ENCODE data around the gene GRAMD1B.

The GRAMD1B gene

DNA sequence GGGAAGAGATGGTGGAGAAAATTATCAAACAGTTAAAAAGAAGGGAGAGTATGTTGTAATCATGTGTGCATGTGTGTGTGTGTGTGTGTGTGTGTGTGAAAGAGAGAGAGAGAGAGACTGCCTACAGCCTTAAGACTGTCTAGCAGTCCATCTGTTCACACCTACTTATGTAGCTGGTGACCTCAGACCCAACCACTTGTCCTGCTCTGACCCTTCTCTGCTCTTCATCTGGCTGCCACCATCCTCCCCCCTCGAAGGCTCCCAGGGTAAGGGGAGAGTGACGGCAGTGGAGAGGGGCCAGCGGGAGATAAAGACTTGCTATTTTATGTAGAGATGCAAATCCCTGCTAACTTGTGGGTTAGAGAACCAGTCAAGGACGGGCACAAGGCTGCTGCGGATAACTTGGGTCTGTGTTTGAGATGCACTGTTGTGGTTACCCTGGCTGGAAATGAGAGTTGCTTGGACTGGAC lies 24.9 kb upstream of the GRAMD1B start:
- TF ChIP-seq, protein P1, sequence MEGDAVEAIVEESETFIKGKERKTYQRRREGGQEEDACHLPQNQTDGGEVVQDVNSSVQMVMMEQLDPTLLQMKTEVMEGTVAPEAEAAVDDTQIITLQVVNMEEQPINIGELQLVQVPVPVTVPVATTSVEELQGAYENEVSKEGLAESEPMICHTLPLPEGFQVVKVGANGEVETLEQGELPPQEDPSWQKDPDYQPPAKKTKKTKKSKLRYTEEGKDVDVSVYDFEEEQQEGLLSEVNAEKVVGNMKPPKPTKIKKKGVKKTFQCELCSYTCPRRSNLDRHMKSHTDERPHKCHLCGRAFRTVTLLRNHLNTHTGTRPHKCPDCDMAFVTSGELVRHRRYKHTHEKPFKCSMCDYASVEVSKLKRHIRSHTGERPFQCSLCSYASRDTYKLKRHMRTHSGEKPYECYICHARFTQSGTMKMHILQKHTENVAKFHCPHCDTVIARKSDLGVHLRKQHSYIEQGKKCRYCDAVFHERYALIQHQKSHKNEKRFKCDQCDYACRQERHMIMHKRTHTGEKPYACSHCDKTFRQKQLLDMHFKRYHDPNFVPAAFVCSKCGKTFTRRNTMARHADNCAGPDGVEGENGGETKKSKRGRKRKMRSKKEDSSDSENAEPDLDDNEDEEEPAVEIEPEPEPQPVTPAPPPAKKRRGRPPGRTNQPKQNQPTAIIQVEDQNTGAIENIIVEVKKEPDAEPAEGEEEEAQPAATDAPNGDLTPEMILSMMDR (IDR thresholded peaks at IDR 0.05; ENCODE audit: low read depth, low read length): no peak
- no peak overlapping the region for H3K4me3 ChIP-seq (ENCODE audit: low read depth, low read length)

DNA sequence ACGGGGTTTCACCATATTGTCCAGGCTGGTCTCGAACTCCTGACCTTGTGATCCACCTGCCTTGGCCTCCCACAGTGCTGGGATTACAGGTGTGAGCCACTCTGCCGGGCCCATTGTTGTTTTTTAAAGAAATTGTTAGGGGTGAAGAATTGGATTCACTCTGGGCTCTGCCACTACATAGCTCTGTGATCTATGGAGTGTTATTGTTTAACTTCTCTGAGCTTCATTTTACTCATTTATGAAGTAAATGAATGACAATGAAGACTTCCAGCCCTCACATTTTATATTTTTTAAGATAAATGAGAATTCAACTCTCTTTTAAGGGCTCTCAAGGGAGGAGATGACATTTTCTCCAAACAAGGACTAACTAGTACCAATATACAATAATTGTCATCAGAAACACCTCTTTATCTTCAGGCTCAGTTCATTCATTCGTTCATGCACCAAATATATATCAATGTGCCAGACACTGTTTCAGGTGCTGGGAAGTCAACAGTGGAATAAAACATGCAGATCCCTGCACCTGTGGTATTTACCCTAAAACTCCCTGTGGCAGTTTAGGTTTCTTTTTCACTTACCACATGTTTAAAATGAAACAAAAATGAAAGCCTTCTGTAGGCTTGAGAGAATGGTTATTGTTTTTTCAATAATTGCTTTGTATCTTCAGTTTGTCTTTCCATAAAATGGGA lies 23.5 kb upstream of the GRAMD1B start:
- TF ChIP-seq, protein P1 (IDR thresholded peaks at IDR 0.05; ENCODE audit: low read depth, low read length): no peak
- H3K4me3 ChIP-seq (ENCODE audit: low read depth, low read length): no peak overlapping the region

DNA sequence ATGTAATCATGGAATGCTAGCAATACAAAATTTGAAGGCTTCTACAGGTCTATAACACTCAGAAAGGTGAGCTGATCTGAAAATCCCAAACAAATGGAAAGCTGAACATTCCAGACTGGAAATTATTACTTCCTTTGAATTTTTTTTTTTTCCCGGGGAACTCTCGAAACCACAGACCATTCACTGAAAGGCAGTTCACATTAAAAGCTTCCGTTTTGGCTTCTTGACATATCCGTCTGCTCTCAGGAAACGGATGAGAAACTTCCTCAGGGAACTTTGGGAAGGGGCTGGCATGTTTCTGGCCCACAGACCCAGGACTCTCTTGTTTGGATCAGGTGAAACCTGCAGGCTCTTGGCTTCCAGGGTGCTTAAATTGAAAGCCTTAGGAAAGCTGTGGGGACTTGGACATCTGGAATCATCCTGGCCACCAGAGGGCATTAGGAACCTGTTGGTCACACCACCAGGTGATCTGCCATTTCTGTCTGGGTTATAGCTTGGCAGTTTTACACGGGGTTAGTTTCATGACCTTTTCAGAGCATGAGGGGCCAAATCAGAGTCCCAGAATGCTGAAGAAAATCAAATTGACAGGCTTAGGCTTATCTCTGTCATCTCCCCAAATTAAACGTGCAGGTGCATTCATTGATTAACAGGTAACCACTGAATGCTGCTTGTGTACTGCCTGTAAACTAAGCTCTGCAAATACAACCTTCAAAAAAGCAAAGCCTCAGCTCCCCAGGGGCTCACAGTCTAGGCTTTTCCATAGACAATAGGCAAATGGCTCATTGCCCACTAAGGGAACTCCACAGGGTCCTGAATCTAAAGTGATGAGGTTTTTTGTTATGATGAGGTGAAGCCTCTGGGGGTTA lies 22.7 kb upstream of the GRAMD1B start:
- TF ChIP-seq, protein P1 (IDR thresholded peaks at IDR 0.05; ENCODE audit: low read depth, low read length): peak; percentile 70
- no peak overlapping the region for H3K4me3 ChIP-seq (ENCODE audit: low read depth, low read length)

DNA sequence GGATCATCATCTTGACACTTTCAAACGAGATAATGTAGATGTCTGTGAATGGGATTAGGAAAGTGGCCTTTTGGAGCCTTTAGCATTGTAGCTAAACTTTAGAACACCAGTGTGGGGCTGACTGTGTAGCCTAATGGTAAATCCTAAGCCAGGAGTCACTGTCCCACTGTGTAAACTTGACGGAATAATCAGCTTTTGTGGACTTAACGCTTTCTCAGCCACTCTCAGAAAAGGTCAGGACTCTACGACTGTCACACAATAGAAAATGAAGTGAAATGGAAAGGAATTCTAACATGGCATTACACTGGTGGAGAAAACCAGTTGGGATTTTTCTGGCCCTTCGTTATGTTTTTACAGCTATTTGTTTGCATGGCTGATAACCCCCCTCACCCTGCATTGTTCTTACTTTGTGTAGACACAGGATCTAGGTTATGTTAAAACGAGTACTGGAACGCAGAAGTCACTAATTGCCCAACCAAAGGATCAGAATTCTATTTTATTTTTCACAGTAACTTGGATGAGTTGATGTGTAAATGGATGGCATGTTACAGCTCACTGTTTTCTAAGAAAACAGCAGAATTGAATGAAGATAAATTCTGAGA lies 22.0 kb upstream of the GRAMD1B start:
- H3K4me3 ChIP-seq (ENCODE audit: low read depth, low read length): no peak overlapping the region
- TF ChIP-seq, protein P1 (IDR thresholded peaks at IDR 0.05; ENCODE audit: low read depth, low read length): no peak

DNA sequence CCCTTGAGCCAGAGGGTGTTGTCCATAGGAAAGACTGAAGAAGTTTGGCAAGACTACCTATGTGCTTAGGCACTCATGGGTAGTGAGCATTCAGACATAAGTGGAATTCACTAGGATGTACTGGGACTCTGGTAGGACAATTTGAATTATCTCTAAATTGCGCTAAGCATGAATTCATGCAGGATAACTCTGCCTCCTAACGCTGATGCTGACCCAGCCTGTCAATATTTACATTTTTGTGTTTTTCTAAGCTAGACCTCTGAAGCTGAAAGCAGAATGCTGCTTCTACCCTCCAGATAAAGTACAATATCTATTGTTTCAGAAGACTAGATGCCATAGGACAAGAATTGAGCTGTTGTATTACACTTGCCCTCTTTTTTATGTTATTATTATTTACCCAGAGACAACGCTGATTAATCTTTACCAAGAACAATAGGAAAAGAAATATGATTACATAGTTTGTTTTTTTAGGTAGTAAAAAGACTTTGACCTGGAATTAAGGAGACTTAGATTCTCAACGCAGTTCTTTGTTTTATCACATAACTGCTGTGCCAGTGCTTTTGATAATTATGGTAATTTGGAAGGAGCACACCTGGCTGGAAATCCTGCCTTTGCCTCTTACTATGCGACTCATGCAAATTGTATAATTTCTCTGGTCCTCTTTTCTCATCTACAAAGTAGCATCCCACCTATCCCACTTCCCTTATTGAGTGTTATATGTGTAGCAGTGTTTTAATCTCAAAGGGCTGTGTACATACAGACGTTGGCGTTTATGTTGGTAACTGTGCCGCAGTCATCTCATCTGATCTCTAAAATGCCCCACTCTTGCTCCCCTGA lies 21.2 kb upstream of the GRAMD1B start:
- TF ChIP-seq, protein P1 (IDR thresholded peaks at IDR 0.05; ENCODE audit: low read depth, low read length): no peak
- no peak overlapping the region for H3K4me3 ChIP-seq (ENCODE audit: low read depth, low read length)

DNA sequence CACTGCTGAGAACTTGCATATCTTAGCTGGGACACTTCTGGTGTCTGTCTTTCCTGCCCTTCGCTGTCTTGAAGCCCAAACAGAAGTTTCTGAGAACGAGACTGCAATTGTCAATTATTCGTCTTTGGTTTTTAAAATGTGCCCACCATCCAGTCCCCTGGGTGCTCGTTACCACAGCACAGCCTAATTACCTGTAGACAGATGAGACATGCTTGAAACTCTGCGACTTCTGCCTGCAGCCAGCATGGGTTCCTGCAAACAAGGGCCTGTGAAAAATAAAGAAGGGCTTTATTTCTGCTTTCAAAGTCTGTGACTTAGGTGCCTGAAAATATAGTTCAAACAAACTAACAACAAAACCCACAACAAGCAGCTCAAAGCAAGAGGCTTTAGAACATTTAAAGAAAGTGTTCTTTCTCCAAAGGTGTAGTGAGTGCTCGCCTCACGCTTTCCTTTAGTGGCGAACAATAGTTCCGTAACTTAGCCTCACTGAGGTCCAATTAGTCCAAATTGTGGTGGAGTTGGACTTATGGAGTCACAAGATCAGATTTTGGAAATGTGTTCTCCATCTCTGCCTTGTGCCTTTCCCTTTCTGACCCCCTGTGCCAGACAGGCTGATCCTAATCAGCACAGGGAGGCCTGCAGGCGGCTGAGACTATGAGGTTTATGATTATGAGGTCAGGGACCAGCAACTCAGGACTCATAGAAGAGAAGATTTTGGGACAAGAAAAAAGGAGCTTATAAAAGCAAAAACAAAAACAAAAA lies 20.4 kb upstream of the GRAMD1B start:
- TF ChIP-seq, protein P1 (IDR thresholded peaks at IDR 0.05; ENCODE audit: low read depth, low read length): no peak
- H3K4me3 ChIP-seq (ENCODE audit: low read depth, low read length): no peak overlapping the region

All from WI38 (cell line).